ENCODE measurements around the gene CLEC16A.

- TF ChIP-seq CTCF (conservative IDR thresholded peaks at IDR 0.05; ENCODE audit: low read depth in 2 of 2) (no peak), POLR2AphosphoS5 (IDR thresholded peaks at IDR 0.05; ENCODE audit: low read depth) (no peak), EZH2 (IDR thresholded peaks at IDR 0.05; ENCODE audit: low read depth, unreplicated experiment) (no peak), JUNB (IDR thresholded peaks at IDR 0.05; ENCODE audit: unreplicated experiment) (no peak)
These were observed 3.0 kb upstream of the CLEC16A start for GRCh38 chr16:10941127-10941933.

All from GM23338 (cell line).